Liver (tissue), 9 donors: ENCODE measurements around the gene SARM1. TPM values are rescaled to one million over a fixed set of nuclear protein-coding genes. Genes with fewer than 3 reads are reported as not detected.

Experiments
- DNase-seq: peaks from one replicate; pipeline ENCODE4 v3.0.0-alpha.2; 2017; ENCODE audit warnings: low spot score
- H3K27ac ChIP-seq, 2 donors: one replicate each; pipeline ENCODE4 v1.7.0; 2013; ENCODE audit warnings: inconsistent platforms in 2 of 2, low read length in 2 of 2, control low read depth in 1 of 2, low read depth in 1 of 2, mild to moderate bottlenecking in 1 of 2
- H3K27me3 ChIP-seq, 4 donors: one replicate each; pipeline versions ENCODE4 v1.6.1 to v1.7.0; 2013; ENCODE audit warnings: low read length in 3 of 4, inconsistent platforms in 1 of 4, mild to moderate bottlenecking in 1 of 4, moderate library complexity in 1 of 4; ENCODE audit not compliant: control insufficient read depth in 4 of 4, insufficient read depth in 4 of 4
- H3K36me3 ChIP-seq, 4 donors: one replicate each; pipeline versions ENCODE4 v1.6.1 to v1.7.0; 2013; ENCODE audit warnings: low read length in 3 of 4, mild to moderate bottlenecking in 3 of 4, low read depth in 1 of 4, moderate library complexity in 1 of 4; ENCODE audit not compliant: control insufficient read depth in 4 of 4, insufficient read depth in 3 of 4
- H3K4me1 ChIP-seq, 4 donors: one replicate each; pipeline versions ENCODE4 v1.6.1 to v1.7.0; 2013; ENCODE audit warnings: low read length in 3 of 4, mild to moderate bottlenecking in 3 of 4, moderate library complexity in 1 of 4; ENCODE audit not compliant: control insufficient read depth in 4 of 4, insufficient read depth in 4 of 4
- H3K4me3 ChIP-seq, 3 donors: one replicate each; pipeline versions ENCODE4 v1.6.1 to v1.7.0; 2013; ENCODE audit warnings: low read length in 3 of 3, control low read depth in 1 of 3, low read depth in 1 of 3, mild to moderate bottlenecking in 1 of 3
- H3K9ac ChIP-seq, 2 donors: one replicate each; pipeline ENCODE4 v1.7.0; 2013; ENCODE audit warnings: low read length in 2 of 2, mild to moderate bottlenecking in 2 of 2, moderate library complexity in 2 of 2, control low read depth in 1 of 2, low read depth in 1 of 2
- H3K9me3 ChIP-seq, 4 donors: one replicate each; pipeline versions ENCODE4 v1.6.1 to v1.7.0; 2013; ENCODE audit warnings: low read length in 3 of 4; ENCODE audit not compliant: control insufficient read depth in 4 of 4
- ATF3 ChIP-seq: IDR thresholded peaks from 2 replicates; pipeline ENCODE4 v1.6.1; 2016; ENCODE audit warnings: antibody characterized with exemption
- CTCF ChIP-seq: fragments of 150-350 bp; IDR thresholded peaks from 2 replicates; pipeline ENCODE4 v1.5.1; 2017; ENCODE audit warnings: improper control_type of control experiment, low read depth, low read length; ENCODE audit not compliant: missing input control
- EGR1 ChIP-seq, 2 donors: IDR thresholded peaks; 2 replicates each; pipeline ENCODE4 v1.6.1; 2016 to 2018; ENCODE audit warnings: antibody characterized with exemption in 2 of 2, low read depth in 2 of 2
- FOXA1 ChIP-seq: IDR thresholded peaks from 2 replicates; pipeline ENCODE4 v1.6.1; 2016; ENCODE audit warnings: antibody characterized with exemption
- FOXA2 ChIP-seq: IDR thresholded peaks from 2 replicates; pipeline ENCODE4 v1.6.1; 2016; ENCODE audit warnings: antibody characterized with exemption
- GABPA ChIP-seq, 2 donors: IDR thresholded peaks in 1 of 2; conservative IDR thresholded peaks in 1 of 2; 2 replicates each; pipeline ENCODE4 v1.6.1; 2016; ENCODE audit warnings: antibody characterized with exemption in 2 of 2, mild to moderate bottlenecking in 1 of 2, moderate library complexity in 1 of 2
- HNF4A ChIP-seq, 2 donors: conservative IDR thresholded peaks; 2 replicates each; pipeline ENCODE4 v1.6.1; 2016; ENCODE audit warnings: antibody characterized with exemption in 2 of 2, mild to moderate bottlenecking in 2 of 2
- HNF4G ChIP-seq: IDR thresholded peaks from 2 replicates; pipeline ENCODE4 v1.6.1; 2016; ENCODE audit warnings: antibody characterized with exemption
- JUND ChIP-seq, 2 donors: IDR thresholded peaks; 2 replicates each; pipeline ENCODE4 v1.6.1; 2016; ENCODE audit warnings: antibody characterized with exemption in 2 of 2
- MAX ChIP-seq: IDR thresholded peaks from 2 replicates; pipeline ENCODE4 v1.6.1; 2016; ENCODE audit warnings: antibody characterized with exemption
- NR2F2 ChIP-seq: IDR thresholded peaks from 2 replicates; pipeline ENCODE4 v1.6.1; 2016; ENCODE audit warnings: antibody characterized with exemption
- RAD21 ChIP-seq, 2 donors: IDR thresholded peaks; 2 replicates each; pipeline ENCODE4 v1.6.1; 2016; ENCODE audit warnings: antibody characterized with exemption in 2 of 2, mild to moderate bottlenecking in 2 of 2
- RXRA ChIP-seq, 2 donors: IDR thresholded peaks; 2 replicates each; pipeline ENCODE4 v1.6.1; 2017 to 2018; ENCODE audit warnings: antibody characterized with exemption in 2 of 2, mild to moderate bottlenecking in 1 of 2
- SP1 ChIP-seq: IDR thresholded peaks from 2 replicates; pipeline ENCODE4 v1.6.1; 2018; ENCODE audit warnings: antibody characterized with exemption, mild to moderate bottlenecking
- TAF1 ChIP-seq: conservative IDR thresholded peaks from 2 replicates; pipeline ENCODE4 v1.6.1; 2016; ENCODE audit warnings: antibody characterized with exemption, mild to moderate bottlenecking
- YY1 ChIP-seq: IDR thresholded peaks from 2 replicates; pipeline ENCODE4 v1.6.1; 2016; ENCODE audit warnings: antibody characterized with exemption, mild to moderate bottlenecking
- WGBS: extraction: QIAGEN DNeasy Blood & Tissue Kit; methylation state at CpG from one replicate; pipeline ENCODE4 v1.1.7; 2013; 5-methylcytosine and 5-hydroxymethylcytosine counted together
- polyA plus RNA-seq, 2 donors: library from polyadenylated mRNA; stranded (reverse) in 1 of 2; unstranded in 1 of 2; fragments of 200-250 nt in 1 of 2; fragments of >200 nt in 1 of 2; fragmentation: Nextera tagmentation in 1 of 2; extraction: Ambion mirVana in 1 of 2; gene quantifications; one replicate each; pipeline versions ENCODE4 v1.2.1 to v1.2.3, GENCODE V29; 2013 to 2015
- total RNA-seq, 2 donors: library from RNA; depleted of rRNA; stranded (reverse); fragments of >200 nt; gene quantifications; one replicate each; pipeline ENCODE4 v1.2.3, GENCODE V29; 2014
- TF ChIP-seq, protein P1 (sequence below): IDR thresholded peaks from 2 replicates; pipeline ENCODE4 v1.6.1; 2016; ENCODE audit warnings: antibody characterized with exemption
- TF ChIP-seq, protein P2 (sequence below): IDR thresholded peaks from 2 replicates; pipeline ENCODE4 v1.6.1; 2016; ENCODE audit warnings: antibody characterized with exemption, mild to moderate bottlenecking
- donor health status: healthy.
- donor health status: healthy.
- donor health status: healthy.
- donor health status: healthy.
- donor health status: healthy.

SARM1 gene
- total and polyA plus RNA-seq, 4 donors, result 2.4 to 5.4 (median 5.1) TPM

- no peak for TF ChIP-seq MAX
- TF ChIP-seq ATF3, result no peak
- TF ChIP-seq SP1, result no peak
- TF ChIP-seq, protein P1, sequence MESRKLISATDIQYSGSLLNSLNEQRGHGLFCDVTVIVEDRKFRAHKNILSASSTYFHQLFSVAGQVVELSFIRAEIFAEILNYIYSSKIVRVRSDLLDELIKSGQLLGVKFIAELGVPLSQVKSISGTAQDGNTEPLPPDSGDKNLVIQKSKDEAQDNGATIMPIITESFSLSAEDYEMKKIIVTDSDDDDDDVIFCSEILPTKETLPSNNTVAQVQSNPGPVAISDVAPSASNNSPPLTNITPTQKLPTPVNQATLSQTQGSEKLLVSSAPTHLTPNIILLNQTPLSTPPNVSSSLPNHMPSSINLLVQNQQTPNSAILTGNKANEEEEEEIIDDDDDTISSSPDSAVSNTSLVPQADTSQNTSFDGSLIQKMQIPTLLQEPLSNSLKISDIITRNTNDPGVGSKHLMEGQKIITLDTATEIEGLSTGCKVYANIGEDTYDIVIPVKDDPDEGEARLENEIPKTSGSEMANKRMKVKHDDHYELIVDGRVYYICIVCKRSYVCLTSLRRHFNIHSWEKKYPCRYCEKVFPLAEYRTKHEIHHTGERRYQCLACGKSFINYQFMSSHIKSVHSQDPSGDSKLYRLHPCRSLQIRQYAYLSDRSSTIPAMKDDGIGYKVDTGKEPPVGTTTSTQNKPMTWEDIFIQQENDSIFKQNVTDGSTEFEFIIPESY, result no peak
These were observed 40.8 kb upstream of the SARM1 start (continued) for GRCh38 chr17:28330671-28331070.

DNA sequence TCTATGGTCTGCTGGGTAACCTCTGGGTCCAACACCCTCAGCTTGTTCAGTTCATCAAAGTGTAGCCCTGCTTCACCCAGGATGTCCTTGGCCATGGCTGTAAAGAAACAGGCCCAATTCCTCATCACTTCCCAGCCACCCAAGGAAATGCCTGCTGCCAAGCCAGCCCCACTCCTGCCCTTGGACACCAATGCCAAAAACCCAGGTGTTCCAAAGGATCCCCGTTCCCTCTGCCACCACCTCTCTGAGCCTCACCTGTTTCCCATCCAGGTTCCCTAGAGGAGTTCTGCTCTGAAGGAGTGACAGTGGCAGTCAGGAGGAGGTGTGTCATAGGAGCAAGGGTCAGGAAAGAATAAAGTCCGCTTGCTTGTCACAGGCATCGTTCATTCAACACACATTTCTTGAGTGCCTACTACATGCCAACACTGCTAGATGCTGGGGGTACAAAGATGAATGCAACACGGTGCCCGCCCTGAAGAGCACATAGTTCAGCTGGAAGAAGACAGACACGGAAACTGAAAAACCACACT lies 39.5 kb upstream of the SARM1 start:
- no peak overlapping the region for H3K27ac ChIP-seq
- no peaks in the 10 kb centered on the region for H3K27me3 ChIP-seq
- 85% methylated on average over 6 of the region's 6 CpGs for WGBS
- no peak overlapping the region for H3K4me3 ChIP-seq
- no peaks in the 10 kb centered on the region for H3K9me3 ChIP-seq
- TF ChIP-seq TAF1 (no peak), MAX (no peak), YY1 (no peak), HNF4G (no peak), CTCF (no peak), ATF3 (no peak), FOXA1 (no peak), EGR1 (IDR thresholded peaks at IDR 0.05; ENCODE audit: low read depth in 2 of 2) (no peak), GABPA (IDR thresholded peaks at IDR 0.05 in 1 of 2, conservative IDR thresholded peaks at IDR 0.05 in 1 of 2) (no peak), RXRA (IDR thresholded peaks at IDR 0.05) (no peak), JUND (IDR thresholded peaks at IDR 0.05) (no peak), RAD21 (IDR thresholded peaks at IDR 0.05) (no peak), SP1 (no peak), FOXA2 (no peak), NR2F2 (no peak), HNF4A (conservative IDR thresholded peaks at IDR 0.05) (no peak)
- TF ChIP-seq, protein P2, sequence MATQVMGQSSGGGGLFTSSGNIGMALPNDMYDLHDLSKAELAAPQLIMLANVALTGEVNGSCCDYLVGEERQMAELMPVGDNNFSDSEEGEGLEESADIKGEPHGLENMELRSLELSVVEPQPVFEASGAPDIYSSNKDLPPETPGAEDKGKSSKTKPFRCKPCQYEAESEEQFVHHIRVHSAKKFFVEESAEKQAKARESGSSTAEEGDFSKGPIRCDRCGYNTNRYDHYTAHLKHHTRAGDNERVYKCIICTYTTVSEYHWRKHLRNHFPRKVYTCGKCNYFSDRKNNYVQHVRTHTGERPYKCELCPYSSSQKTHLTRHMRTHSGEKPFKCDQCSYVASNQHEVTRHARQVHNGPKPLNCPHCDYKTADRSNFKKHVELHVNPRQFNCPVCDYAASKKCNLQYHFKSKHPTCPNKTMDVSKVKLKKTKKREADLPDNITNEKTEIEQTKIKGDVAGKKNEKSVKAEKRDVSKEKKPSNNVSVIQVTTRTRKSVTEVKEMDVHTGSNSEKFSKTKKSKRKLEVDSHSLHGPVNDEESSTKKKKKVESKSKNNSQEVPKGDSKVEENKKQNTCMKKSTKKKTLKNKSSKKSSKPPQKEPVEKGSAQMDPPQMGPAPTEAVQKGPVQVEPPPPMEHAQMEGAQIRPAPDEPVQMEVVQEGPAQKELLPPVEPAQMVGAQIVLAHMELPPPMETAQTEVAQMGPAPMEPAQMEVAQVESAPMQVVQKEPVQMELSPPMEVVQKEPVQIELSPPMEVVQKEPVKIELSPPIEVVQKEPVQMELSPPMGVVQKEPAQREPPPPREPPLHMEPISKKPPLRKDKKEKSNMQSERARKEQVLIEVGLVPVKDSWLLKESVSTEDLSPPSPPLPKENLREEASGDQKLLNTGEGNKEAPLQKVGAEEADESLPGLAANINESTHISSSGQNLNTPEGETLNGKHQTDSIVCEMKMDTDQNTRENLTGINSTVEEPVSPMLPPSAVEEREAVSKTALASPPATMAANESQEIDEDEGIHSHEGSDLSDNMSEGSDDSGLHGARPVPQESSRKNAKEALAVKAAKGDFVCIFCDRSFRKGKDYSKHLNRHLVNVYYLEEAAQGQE, result no peak
- TF ChIP-seq, protein P1, result no peak
- DNase-seq, result no peak
- H3K4me1 ChIP-seq, result peaks cover 0 to 25% (median 22%) of the 10 kb centered on the region in 4 donors
- H3K36me3 ChIP-seq, result peaks cover 0 to 27% (median 13%) of the 10 kb centered on the region in 4 donors
- no peak overlapping the region for H3K9ac ChIP-seq
